NCI-H524 (cell line): ENCODE results near the gene CRX.
A peak's percentile ranks its signal among the peaks of the same experiment; 100 is the strongest.
"Not testable (repeated sequence)": the region's sequence is repeated elsewhere in the genome, so short reads cannot be mapped to it uniquely, and the experiment has no call there.

Experiments
- DNase-seq, 2 experiments: peaks; one replicate each; lab custom pipeline; 2025; lab: John Stamatoyannopoulos, UW

The CRX gene

GRCh38 chr19:47821460-47822020 is at the start of gene CRX:
Gene CRX (plus strand): TSS chr19:47821937. CDS start chr19:47834444, 12,507 bp downstream.
- peak in 1 of 2 experiments; percentile 52 for DNase-seq

DNA sequence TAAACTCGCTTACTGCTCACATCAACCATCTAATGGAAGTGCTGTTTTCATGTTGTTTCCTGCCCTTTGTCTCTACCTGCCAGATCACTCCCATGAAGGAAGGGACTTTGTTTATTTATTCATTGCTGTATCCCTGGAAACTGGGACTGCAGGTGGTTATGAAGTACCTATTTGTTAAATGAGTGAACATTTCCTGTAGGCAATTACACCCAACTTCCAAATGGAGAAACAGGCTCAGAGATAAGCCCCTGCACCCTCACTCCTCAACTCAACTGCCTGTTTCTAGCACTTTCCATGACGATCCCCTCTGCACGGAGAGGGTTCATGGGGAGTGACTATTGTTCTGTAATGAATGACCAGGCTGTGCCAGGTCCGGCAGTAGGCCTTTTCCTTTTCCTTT is 45.2 kb upstream of the CRX start:
- DNase-seq, result no peak

DNA sequence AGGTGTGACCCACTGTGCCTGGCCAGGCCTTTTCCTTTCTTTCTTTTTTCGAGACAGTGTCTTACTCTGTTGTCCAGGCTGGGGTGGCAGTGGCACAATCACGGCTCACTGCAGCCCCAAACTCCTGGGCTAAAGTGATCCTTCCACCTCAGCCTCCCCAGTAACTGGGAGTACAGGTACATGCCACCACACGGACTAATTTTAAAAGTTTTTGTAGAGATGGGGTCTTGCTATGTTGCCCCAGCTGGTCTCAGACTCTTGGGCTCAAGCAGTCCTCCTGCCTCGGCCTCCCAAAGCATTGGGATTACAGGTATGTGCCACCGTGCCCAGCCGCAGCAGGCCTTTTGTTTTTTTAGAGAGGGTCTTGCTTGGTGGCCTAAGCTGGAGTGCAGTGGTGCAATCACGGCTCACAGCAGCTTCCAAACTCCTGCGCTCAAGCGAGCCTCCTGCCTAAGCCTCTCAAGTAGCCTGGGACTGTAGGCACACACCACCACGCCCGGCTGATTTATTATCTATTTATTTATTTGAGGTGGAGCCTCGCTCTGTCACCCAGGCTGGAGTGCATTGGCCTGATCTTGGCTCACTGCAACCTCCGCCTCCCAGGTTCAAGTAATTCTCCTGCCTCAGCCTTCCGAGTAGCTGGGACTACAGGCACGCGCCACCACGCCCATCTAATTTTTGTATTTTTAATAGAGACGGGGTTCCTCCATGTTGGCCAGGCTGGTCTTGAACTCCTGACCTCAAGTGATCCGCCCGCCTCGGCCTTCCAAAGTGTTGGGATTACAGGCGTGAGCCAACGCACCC is 44.3 kb upstream of the CRX start:
- not testable (repeated sequence) for DNase-seq

GRCh38 chr19:47778049-47778953 is 43.4 kb upstream of the CRX start, which contains the start of gene SELENOW:
Gene SELENOW (plus strand): TSS chr19:47778703. CDS start chr19:47778786, 83 bp downstream.
- DNase-seq, result peak; percentile 58 to 86

DNA sequence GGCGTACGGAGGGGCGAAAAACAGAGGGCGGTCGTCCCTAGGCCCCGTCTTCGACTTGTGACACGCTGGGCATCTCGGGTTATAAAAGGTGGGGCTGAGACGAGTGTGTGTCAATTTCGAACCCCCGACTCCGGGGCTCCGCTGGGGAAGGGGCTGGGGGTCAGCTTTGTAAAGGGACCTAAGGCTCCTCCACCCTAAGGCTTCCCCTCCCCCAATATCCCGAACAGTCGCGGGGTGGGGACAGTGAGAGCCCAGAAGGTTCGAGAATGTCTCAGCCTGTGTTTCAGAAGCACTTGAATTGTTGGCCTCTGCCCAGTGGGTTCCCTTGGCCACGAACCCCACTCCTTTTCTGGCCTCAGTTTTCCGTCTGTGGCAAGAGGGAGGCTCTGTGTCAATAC is 42.8 kb upstream of the CRX start:
- no peak for DNase-seq

- no peak for DNase-seq
Observed at GRCh38 chr19:47779524-47780214, 42.1 kb upstream of the CRX start.

DNA sequence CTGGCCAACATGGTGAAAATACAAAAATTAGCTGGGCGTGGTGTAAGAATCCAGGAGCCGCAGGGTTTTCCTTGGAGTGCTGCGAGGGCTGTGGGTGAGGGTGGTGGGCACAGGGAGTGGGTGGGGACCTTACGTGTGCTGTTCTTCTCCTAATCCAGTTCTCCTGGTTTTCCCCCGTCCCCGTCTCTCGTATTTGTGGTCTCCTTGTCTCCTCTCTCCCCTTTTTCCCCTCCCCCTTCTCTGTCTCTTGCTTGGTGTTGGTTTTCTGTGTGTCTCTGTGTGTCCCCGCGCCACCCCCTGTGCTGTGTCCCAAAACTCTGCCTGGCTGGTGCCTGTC is 41.6 kb upstream of the CRX start:
- DNase-seq, result no peak

- no peak for DNase-seq
Observed at GRCh38 chr19:47781590-47782262, 40.0 kb upstream of the CRX start.

- DNase-seq, result peak; percentile 55 to 71
Observed at GRCh38 chr19:47786566-47786965, 35.2 kb upstream of the CRX start.

DNA sequence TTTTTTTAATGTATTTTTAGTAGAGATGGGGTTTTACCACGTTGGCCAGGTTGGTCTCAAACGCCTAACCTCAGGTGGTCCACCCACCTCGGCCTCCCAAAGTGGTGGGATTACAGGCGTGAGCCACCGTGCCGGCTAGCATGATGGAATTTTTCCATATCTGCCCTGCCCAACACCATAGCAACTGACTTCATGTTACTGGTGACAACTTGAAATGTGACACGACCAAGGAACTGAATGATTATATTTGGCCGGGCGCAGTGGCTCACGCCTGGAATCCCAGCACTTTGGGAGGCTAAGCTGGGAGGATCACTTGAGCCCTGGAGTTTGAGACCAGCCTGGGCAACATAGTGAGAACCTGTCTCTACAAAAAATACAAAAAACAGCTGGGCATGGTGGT is 34.4 kb upstream of the CRX start:
- DNase-seq, result not testable (repeated sequence)

- not testable (repeated sequence) for DNase-seq
Observed at GRCh38 chr19:47789811-47790210, 31.9 kb upstream of the CRX start.

- DNase-seq, result peak; percentile 45 to 78
Observed at GRCh38 chr19:47790398-47790814, 31.3 kb upstream of the CRX start.

- no peak for DNase-seq
Observed at GRCh38 chr19:47792616-47793015, 29.1 kb upstream of the CRX start.

DNA sequence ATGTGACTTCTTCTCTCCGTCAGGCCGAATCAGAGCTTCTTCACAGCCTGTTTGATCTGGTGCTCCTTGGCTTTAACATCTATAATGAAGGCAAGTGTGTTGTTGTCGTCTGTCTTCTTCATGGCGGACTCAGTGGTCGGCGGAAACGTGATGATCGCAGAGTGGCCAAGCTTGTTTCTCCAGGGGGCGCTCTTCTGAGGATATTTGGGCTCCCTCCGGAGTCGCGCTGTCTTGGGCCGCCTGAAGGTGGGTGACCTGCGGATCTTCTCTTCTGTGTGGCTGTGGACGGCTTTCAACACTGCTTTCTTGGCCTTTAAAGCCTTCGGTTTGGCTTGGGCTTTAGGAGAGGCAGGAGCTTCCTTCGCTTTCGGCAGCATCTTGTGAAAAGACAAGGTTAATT is 27.2 kb upstream of the CRX start:
- no peak for DNase-seq

- no peak for DNase-seq
Observed at GRCh38 chr19:47796785-47797184, 25.0 kb upstream of the CRX start.

- peak in 1 of 2 experiments; percentile 36 for DNase-seq
Observed at GRCh38 chr19:47797996-47798903, 23.5 kb upstream of the CRX start.

DNA sequence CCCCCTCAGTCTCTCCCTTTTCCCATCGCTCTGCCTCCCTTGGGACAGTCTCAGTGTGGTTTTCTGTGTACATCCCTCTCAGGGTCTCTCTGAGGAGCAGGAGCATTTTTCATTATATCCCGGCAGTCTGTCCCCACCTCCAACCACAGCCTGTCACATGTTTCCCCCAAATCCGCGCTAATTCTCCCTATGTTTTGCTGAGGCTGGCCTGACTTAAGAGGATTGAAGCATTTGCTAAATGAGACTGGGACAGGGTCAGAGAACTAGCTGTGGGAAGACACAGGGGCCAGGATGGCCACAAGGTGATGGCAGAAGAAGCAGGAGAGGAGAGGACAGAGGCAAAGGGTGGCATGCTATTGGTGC is 22.9 kb upstream of the CRX start:
- peak in 1 of 2 experiments; percentile 21 for DNase-seq

GRCh38 chr19:47801270-47801669 is 20.5 kb upstream of the CRX start:
- DNase-seq, result no peak

DNA sequence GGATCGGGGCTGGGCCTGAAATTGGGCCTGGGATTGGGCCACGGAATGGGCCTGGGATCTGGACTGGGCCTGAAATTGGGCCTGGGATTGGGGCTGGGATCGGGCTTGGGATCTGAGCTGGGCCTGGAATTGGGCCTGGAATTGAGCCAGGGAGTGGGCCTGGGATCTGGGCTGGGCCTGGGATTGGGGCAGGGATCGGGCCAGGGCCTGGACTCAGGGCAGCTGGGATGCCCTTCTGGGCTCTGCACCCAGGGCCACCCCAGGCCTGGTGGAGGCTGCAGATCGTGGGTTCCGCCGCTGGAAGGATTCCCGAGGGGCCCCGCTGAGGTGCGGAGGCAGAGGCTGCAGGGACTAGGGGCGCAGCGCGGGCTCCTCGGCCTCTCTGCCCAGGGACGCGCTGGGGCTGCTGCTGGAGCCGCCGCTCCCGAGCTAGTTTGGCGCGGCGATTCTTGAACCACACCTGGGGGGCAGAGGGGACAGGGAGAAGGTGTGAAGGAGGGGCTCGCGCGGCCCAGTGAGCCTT is 19.2 kb upstream of the CRX start:
- DNase-seq, result no peak

DNA sequence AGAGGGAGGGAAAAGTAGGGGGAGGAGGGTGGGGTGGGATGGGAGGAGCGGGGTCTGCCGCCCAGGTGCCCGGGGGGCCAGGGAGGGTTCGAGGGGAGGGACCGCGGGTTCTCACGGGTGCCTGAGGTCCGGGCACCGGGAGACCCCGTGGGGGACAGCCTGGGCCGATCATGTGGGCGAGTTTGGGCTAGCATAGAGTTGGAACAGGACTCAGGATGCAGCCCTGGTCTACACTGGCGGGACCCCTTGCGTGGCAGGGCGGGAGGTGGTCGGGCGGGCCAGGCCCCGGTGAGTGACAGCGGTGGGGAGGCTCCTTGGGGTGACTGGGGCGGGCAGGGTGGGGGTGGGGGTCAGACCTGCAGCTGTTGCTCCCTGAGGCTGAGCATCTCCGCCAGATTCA is 18.6 kb upstream of the CRX start:
- not testable (repeated sequence) for DNase-seq
